GM21515 (cell line): ENCODE measurements around the gene PKDCC.
"Not testable (repeated sequence)": the region's sequence is repeated elsewhere in the genome, so short reads cannot be mapped to it uniquely, and the experiment has no call there.

ENCODE experiments used
- ATAC-seq: cut with Tn5 transposase; IDR thresholded peaks from one replicate; pipeline ENCODE4 v1.9.1; 2021; ENCODE audit not compliant: unreplicated experiment

Gene PKDCC

DNA sequence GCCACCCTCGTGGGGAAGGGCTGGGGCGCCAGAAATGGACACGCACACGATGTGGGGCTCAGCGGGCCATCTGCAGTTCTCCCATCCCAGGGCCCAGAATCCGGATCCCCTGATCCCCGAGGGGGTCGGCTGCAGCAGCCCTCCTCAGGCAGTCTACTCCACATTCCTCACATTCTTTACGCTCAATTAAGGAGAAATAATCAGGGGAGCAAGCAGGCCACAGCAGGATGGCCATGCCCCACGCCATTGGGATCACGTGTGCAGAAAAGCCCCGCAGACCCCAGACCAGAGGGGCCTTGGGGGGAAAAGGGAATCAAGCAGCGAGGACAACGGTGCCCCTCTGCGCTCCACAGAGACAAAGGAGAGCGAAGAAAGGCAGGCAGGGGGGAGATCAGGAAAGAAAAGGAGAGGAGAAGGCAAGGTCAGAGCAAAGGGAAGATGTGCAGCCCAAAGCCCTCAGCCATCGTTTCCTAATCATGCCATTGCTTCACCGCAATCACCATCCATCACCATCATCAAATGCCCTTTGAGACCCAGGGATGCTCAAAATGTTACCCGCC is 17.5 kb upstream of the PKDCC start:
- no peak for ATAC-seq

DNA sequence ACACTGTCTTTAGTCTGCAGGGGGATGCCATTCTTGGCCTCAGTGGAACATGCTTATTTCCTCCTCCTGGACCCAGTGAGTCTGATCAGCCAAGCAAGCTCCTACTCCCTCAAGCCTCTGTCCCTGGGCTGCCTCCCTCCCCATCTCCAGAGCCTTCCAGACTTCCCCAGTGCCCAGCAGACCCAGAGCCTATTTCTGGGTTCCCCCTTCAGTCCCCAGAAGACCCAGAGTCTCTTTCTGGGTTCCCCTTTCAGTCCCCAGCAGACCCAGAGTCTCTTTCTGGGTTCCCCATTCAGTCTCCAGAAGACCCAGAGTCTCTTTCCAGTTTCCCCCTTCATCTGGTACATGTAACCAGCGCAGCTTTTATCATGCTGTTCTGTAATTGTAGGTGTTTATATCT is 17.0 kb upstream of the PKDCC start:
- ATAC-seq = no peak

DNA sequence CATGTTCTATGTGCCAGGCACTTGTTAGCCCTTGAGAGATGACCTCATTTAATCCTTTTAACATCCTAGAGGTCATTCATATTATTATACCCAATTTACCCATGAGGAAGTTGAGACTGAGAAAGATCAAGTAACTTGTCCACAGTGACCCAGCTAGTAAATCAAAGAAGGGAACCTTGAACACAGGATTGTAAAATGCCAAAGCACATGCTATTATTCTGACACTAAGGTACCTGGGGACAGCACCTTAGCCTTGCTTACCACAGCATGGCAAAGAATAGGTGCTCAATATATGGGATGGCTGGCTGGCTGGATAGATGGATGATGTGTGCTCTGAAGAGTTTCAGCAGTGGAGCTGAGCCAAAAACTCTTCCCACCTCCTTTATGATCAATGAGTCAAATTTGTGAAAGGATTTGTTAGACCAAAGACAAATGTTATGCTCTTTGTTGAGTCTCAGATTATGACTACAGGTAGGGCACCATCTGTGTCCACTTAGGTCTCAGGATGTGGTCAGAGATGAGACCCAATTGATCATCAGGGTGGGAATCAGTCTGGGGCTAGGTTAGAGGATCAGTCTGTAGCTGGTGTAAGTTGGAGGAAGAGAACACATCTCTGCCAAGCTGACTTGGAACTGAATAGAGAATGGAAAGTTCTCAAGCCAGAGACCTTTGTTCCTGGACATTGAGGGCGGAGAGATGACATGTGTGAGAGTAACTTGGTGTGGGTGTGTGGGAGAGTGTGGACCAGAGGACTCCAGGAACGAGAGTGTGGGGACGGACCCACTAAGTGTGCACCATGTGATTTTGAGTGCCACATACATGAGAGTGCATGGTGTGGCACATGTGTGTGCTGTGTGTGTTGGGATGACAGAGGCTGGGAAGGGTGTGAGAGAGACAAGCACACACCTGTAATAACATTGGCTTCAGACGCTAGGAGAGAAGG is 16.3 kb upstream of the PKDCC start:
- no peak for ATAC-seq

DNA sequence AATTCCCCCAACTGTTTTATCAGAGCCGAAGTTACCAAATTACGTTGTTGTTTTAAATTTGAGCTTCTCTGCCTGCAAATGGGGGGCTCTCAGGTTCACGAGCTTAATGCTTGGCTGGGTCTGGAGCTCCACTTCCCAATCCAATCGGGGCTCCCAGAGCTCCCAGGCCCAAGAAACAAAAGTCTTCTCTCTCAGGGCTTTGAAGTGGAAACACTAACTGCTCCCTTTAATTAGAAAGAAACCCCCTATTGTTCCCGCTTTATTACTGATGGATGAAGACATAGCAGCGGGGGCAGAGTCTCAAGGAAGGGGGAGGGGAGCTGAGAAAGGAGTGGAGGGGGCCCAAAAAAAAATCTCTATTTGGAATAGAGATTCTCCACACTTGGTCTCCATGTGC is 15.6 kb upstream of the PKDCC start:
- no peak for ATAC-seq

DNA sequence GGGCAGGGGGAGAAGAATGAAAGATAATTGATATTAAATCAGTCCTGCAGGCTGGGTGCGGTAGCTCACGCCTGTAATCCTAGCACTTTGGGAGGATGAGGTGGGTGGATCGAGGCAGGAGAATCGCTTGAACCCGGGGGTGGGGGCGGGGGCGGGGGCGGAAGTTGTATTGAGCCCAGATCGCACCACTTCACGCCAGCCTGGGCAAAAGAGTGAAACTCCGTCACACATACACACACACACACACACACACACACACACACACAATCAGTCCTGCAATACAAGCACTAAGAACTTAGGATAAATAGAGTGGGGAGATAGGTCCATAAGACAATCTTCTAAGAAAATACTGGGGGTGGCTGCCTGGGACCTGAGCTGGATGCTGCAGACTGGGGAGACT is 15.1 kb upstream of the PKDCC start:
- no peak for ATAC-seq

DNA sequence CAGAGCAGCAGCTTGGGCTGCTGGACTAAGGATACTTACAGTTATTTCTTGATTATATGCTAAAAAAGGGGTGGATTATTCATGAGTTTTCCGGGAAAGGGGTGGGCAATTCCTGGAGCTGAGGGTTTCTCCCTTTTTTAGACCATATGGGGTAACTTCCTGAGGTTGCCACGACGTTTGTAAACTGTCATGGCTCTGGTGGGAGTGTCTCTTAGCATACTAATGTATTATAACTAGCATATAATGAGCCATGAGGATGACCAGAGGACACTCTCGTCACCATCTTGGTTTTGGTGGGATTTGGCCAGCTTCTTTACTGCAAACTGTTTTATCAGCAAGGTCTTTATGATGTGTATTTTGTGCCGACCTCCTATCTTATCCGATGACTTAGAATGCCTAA is 13.7 kb upstream of the PKDCC start:
- not testable (repeated sequence) for ATAC-seq

DNA sequence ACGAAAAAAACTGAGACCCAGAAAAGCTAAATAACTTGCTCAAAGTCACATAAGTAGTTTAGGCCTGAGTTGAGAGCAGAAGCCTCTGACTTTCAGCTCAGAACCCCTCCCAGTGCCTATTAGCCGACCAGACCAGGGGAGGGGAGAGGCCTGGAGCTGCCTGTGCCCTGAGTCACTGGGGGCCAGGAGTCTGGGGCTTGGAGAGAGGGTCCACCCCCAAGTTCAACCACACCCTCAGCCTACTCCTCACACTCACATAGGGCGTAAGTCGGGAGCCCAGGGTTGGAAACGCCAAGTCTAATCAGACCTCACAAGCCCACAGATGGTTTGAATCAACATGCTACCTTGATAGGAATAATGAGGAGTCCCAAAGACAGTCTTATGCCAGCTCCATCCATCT is 12.6 kb upstream of the PKDCC start:
- ATAC-seq = no peak

DNA sequence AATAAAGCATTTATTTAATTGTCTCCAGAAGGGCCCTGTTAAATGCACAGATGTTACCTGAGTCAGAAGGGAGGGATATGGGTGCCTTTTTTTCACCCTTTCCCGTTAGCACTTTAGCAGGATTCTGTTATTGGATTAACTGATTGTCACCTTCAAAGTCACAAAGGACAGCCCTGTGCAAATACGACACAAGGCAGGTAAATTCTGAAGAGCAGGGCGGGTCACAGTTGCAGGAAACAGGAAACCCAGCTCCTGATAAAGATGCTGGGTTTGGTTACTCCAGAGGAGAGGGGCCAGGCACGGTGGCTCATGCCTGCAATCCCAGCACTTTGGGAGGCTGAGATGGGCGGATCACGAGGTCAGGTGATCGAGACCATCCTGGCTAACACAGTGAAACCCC is 11.4 kb upstream of the PKDCC start:
- no peak for ATAC-seq

DNA sequence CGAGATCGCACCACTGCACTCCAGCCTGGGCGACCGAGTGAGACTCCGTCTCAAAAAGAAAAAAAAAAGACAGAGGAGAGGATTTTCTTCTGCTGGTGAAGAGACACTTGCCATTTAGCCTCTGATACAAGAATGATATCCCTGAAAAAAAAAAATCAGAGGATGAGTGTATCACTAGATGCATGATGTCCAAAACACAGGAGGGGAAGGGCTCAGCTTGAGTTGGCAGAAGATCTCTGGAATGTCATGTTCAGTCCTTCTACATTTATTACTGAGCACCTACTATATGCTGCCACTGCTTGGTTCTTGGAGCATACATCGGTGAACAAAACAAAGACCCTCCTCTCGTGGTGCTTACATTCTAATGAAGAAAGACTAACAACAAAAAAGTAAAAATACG is 10.9 kb upstream of the PKDCC start:
- ATAC-seq = no peak

DNA sequence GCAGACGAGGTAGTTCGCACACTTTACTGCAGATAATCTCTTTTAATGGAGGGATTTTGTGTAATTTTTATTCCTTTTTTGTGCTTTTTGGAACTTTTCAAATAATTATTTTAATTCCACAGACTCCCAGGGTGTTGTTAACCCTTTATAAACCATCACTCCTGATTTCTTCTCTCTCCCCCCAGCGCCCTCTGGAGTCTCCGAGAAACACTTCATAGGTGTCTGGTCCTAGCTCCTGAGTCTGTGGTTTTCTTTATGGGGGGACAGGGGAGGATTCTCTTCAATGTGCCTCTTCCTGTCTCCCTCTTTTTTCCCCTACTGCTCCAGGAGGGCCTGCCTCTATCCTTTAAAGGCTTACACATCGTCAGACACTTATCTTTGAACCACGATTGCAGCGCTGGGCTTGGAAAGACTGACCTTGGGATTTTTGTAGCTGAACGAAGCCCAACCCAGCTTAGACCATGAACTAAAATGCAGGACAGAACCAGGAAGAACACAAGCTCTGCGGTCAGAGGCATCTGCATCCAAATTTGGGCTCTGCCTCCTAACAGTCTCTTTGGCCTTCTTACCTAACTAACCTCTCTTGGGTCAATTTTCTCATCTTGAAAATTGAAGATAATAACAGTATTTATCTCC is 7.1 kb upstream of the PKDCC start:
- no peak for ATAC-seq

DNA sequence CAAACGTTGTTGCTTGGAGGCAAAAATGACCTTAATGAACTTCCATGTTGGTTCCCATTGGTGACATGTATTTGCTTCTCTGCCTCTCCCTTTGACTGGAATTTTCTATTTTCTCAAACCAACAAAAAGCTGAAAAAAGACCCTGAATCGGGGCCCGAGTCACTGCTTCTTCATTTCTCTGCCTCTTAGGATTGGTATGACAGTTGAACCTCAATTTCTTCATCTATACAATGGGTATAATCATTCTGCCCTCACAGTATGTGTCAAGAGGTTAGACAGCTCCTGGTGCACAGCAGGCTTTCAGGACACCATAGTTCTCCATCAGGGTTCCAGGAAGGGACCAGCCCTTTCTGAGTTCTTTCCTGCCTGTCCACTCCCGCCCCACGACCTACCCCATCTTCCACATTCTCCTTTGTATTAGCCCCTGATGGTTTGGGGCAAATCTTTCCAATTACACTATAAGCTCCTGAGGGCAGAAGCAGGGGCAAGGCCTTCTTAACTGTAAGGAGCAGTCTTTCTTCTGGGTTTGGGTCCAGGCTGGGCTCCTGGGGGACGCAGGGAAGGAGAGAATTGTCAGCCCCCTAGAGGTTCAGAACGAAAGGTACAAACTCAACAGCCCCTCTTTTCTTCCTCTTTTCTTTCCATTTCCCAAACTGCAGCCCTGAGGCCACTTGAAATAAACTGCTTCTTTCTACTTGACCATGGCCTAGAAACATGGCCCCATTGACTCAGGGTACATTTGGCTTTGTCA is 6.3 kb upstream of the PKDCC start:
- no peak for ATAC-seq

DNA sequence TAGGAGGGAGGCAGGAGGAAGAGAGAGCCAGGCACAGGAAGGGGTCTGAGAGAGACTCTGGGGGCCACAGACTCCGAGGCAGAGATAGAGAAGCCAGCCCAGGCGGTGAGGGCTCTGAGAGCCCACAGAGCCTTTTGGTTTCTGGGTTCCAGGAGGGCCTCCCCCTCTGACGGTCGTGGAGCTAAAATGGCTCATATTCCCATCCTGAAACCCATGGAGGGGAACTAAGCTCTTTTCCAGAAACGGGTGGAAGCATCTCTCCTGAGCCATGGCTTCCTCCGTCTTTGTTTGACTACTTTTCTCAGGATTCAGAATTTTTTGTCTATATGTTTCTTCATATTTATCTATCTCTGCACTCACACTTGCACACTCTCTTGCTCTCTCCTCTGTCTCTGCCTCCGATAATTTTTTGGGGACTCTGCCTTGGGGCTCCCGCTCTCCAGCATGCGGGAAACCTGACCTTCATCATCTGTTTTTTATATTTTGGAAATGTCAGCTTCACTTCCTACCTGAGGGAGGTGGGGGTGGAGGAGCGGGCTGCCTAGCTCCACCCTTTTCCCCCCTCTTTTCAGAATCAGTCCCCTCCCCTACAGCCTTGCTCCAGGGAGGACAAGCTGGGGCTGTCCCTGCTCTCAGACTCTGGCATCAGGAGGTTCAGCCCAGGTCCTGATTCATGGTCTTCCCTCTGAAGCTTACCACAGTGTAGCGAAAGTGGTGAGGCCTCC is 5.0 kb upstream of the PKDCC start:
- no peak for ATAC-seq

DNA sequence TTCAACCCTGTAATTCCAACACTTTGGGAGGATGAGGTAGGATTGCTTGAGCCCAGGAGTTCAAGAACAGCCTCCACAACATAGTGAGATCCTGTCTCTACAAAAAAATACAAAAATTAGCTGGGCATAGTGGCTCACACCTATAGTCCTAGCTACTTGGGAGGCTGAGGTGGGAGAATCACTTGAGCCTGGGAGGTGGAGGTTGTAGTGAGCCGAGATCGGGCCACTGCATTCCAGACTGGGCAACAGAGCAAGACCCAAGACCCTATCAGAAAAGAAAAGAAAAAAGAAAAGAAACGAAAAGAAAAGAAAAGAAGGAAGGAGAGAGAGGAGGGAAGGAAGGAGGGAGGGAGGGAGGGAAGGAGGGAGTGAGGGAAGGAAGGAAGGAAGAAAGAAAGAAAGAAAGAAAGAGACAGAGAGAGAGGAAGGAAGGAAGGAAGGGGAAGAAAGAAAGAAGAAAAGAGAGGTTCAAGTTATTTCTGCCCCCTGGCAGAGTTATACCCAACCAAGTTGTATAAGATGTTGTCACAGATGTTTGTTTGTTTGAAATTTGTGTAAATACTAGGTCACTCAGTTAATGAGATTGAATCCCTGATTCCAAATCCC is 3.9 kb upstream of the PKDCC start:
- ATAC-seq = no peak

DNA sequence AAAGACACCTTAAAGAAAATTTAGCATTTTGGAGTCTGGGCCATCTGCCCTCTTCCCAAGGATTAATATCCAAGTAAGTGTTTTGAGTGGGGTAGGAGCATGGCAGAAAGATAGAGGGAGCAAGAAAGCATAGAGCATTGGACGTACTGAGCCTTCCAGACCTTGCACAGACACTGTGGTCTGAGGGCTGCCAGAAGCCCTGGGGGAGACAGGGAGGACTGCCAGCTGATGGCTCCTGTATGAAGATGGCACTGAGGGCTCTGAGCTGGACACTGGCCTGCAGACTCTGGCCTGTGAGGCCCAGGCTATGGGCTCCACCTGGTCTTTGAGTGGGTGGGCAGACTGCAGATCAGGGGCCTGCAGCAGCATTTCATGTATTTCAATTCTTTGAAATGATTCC is 2.9 kb upstream of the PKDCC start:
- ATAC-seq = no peak

DNA sequence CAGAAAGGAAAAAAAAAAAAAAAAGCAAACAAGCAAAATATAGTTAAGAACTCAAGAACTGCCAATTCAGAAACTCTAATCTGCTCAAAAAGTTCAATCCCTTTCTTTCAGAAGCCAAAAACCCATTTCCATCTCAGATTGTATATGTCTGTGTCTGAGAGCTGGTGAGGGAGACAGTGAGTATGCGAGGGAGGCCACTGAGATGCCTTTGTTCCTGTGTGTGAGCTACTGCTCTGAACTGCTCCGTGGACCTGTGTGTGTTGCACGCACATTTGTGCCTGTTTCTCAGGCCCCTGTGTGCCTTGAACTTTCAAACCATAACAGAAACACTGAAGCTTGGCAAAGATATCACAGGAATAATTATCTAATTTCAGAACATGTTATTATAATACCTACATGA is 2.5 kb upstream of the PKDCC start:
- no peak for ATAC-seq

DNA sequence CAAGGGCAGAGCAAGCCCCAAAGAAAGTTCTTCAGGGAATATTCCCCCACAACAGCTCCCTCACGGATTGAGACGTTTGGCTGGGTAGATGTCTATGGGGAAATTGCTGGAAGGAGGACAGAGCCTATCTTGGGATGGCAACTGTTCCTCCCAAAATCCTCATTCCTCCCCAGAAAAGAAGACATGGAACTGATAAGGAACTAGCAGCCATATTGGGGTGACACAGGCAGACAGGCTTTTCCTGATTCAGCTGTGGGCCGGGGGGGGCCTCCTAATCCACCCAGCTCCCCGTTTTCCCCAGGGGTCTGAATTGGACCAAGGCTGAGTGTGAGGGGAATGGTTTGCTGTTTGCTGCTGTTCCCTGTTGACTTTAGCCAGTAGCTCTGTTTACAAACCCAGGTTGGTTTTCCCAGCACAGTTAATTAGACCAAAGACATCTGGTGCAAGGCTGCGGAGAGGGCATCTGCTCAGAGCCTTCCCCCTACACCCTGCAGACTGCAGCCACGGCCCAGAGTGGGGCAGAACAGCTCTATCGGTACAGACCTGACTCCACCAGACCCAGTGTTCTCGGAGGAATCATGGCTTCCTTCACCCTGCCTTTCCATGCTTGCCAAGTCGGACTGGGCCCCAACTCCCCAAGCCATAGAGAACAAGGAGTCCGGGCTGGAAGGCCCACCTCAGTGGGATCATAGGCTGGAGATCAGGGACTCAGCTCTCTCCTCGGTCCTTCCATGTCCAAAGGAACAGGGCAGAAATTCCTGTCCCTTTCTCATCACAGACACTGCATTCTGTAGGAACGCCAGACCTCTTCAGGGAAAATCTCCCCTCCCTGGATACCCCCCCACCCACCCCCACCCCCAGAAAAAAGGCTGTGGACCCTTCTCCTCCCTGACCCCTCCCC is 1.7 kb upstream of the PKDCC start:
- no peak for ATAC-seq

DNA sequence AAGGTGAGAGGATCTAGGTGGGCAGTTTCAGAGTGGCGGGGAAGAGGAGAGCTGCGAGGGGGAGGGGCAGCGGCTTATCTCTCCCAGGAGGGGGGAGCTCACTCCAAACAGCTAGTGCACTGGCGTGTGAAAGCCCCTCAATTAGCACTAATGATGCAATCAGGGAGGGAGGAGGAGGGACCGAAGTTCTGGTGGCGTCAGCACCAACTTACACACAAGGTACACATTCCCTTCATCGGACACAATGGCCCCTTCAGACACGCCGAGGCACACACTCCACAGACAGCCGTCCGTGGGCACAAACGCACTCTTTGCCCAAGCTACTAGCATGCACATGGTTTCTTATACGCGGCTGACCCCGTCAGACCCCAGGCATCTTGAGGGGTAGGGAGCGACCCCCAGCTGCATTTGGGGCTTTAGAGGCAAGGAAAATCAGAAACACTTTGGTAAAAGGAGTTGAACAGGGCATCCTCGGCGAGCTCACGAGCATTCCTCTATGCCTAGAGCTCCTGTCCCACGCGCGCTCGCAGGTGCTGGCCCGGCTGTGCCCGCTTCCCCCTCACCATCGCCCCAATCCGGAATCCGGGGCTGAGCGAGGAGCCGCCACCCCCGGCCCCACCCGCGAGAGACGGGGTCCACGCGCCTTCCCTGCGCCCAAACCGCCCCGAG is 868 bp upstream of the PKDCC start:
- ATAC-seq = no peak

DNA sequence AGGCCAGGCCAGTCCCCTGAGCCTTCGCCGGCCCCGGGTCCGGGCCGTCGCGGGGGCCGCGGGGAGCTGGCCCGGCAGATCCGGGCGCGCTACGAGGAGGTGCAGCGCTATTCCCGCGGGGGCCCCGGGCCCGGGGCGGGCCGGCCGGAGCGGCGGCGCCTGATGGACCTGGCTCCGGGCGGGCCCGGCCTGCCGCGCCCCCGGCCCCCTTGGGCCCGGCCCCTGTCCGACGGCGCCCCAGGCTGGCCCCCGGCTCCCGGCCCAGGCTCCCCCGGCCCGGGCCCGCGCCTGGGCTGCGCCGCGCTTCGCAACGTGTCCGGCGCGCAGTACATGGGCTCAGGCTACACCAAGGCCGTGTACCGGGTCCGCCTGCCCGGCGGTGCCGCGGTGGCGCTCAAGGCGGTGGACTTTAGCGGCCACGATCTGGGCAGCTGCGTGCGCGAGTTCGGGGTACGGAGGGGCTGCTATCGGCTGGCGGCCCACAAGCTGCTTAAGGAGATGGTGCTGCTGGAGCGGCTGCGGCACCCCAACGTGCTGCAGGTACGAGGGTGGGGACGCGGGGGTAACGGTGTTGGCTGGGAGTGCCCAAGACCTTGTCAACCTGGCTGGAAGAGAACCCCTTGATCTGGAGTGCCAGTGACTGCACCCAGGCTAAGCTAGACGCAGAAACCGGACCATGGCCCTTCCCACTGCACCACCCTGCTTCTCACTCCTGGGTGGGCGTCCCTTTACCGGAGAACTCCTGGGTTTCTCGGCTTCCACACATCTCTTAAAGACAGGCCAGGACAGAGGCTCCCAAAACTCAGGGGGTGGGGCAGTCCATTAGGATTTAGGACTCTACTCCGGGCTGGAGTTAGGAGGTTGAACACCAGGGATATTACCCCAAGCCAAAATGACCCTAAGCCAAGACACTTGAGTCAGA is 739 bp downstream of the PKDCC start:
- ATAC-seq = no peak
